ENCODE measurements around the gene BEGAIN. TPM values are rescaled to one million over a fixed set of nuclear protein-coding genes. Genes with fewer than 3 reads are reported as not detected.

Gene BEGAIN
- total and polyA plus RNA-seq, 2 of the 8 experiments (the other 6 are each of a cell fraction or from before 2014, with no cell fraction given): 2.9 to 3.0 TPM

DNA sequence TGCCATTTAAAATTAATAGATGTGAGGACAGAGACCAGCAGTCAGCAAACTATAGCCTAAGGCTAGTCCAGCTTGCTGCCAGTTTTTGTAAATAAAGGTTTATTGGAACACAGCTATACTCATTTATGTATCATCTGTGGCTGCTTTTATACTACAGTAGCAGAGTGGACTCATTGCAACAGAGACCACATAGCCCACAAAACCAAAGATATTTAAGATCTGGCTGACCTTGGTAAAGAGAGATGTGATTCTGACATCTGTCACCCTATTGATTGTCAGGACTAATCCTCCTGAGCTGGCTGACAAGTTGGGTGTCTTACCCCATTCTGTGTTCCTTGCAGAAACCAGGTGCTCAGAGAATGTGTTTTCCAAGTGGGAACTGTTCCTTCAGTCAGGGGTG lies 99.9 kb downstream of the BEGAIN start (continued):
- TF ChIP-seq TCF12 (IDR thresholded peaks at IDR 0.05; ENCODE audit: low read depth, low read length): no peak
- TF ChIP-seq, protein P1, sequence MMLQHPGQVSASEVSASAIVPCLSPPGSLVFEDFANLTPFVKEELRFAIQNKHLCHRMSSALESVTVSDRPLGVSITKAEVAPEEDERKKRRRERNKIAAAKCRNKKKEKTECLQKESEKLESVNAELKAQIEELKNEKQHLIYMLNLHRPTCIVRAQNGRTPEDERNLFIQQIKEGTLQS (IDR thresholded peaks at IDR 0.05; ENCODE audit: insufficient read depth, low read depth, low read length): no peak
- no peak for TF ChIP-seq CEBPB (IDR thresholded peaks at IDR 0.05; ENCODE audit: low read depth, low read length)
- no peak for TF ChIP-seq JUN (IDR thresholded peaks at IDR 0.05; ENCODE audit: low read depth, low read length)
- no peak for TF ChIP-seq NRF1 (IDR thresholded peaks at IDR 0.05; ENCODE audit: low read depth, low read length)

Small RNA genes within 50 kb of the gene (small RNA-seq; reads per million reads assigned to genes)
- gene RN7SKP92 (ENCODE audit: insufficient read depth): not detected

Other genes with a start within 250 kb of the BEGAIN start
- gene WDR25, start 210.9 kb downstream of the BEGAIN start, total RNA-seq (2021; fragmentation: NEBNext Ultra II Directional; extraction: Animal tissue kit (Norgen Biotek cat#: 25700)): 11.0 and 11.2 TPM in 2 replicates
- 16.2 and 22.7 TPM in 2 replicates for gene WDR25, start 210.9 kb downstream of the BEGAIN start, polyA plus RNA-seq (2011; rRNA removed)
- 0.42 and 1.3 TPM in 2 replicates for gene DLK1, start 139.5 kb upstream of the BEGAIN start, total RNA-seq (2021; fragmentation: NEBNext Ultra II Directional; extraction: Animal tissue kit (Norgen Biotek cat#: 25700))
- gene DLK1, start 139.5 kb upstream of the BEGAIN start, polyA plus RNA-seq (2011; rRNA removed): 2.4 and 7.1 TPM in 2 replicates
- 1.1 and 1.3 TPM in 2 replicates for gene MEG3, start 238.7 kb upstream of the BEGAIN start, total RNA-seq (2021; fragmentation: NEBNext Ultra II Directional; extraction: Animal tissue kit (Norgen Biotek cat#: 25700))
- 0.17 and 0.49 TPM in 2 replicates for gene MEG3, start 238.7 kb upstream of the BEGAIN start, polyA plus RNA-seq (2011; rRNA removed)

Data from H1 (cell line).